ENCODE measurements around the gene RLN3.

DNA sequence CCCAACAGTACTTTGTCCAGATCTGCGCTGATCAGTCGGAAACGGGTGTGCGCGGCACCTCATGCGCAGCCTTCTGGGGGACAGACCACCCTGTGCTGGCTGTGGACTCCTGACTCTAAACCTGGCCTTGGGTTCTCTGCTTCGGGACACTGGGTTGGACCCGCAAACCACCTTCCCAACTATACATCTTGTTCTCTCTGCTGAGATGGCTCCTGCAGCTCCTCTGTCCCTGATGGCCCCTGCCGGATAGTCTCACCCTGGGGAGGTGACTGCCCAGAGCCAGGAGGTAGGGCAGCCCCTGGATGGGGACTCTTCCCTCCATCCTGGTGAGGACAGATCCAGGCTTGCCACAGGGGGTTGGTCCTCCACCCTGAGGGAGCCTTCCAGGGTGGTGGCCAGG, 45.2 kb upstream of the RLN3 start:
- TF ChIP-seq POLR2A (IDR thresholded peaks at IDR 0.05; ENCODE audit: low read depth, low read length) (no peak), PAX5 (IDR thresholded peaks at IDR 0.05; ENCODE audit: borderline replicate concordance, low read depth, low read length) (no peak), SMC3 (IDR thresholded peaks at IDR 0.05; ENCODE audit: borderline replicate concordance, low read length) (no peak)
- TF ChIP-seq, protein P1, sequence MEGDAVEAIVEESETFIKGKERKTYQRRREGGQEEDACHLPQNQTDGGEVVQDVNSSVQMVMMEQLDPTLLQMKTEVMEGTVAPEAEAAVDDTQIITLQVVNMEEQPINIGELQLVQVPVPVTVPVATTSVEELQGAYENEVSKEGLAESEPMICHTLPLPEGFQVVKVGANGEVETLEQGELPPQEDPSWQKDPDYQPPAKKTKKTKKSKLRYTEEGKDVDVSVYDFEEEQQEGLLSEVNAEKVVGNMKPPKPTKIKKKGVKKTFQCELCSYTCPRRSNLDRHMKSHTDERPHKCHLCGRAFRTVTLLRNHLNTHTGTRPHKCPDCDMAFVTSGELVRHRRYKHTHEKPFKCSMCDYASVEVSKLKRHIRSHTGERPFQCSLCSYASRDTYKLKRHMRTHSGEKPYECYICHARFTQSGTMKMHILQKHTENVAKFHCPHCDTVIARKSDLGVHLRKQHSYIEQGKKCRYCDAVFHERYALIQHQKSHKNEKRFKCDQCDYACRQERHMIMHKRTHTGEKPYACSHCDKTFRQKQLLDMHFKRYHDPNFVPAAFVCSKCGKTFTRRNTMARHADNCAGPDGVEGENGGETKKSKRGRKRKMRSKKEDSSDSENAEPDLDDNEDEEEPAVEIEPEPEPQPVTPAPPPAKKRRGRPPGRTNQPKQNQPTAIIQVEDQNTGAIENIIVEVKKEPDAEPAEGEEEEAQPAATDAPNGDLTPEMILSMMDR (IDR thresholded peaks at IDR 0.05 in 2 of 3, conservative IDR thresholded peaks at IDR 0.05 in 1 of 3; ENCODE audit: control insufficient read depth in 2 of 3, extremely low read depth in 1 of 3, insufficient read depth in 1 of 3, low read depth in 3 of 3, low read length in 3 of 3): no peak
- TF ChIP-seq, protein P2, sequence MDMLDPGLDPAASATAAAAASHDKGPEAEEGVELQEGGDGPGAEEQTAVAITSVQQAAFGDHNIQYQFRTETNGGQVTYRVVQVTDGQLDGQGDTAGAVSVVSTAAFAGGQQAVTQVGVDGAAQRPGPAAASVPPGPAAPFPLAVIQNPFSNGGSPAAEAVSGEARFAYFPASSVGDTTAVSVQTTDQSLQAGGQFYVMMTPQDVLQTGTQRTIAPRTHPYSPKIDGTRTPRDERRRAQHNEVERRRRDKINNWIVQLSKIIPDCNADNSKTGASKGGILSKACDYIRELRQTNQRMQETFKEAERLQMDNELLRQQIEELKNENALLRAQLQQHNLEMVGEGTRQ (IDR thresholded peaks at IDR 0.05; ENCODE audit: borderline replicate concordance, low read depth, low read length): no peak
